Stromal cell of bone marrow (primary cell): ENCODE measurements around the gene RECQL5.
"Not testable (repeated sequence)": the region's sequence is repeated elsewhere in the genome, so short reads cannot be mapped to it uniquely, and the experiment has no call there.

Experiments used
- DNase-seq: peaks from one replicate; pipeline ENCODE4 v3.0.0-alpha.2; 2012; ENCODE audit warnings: low read depth

Gene RECQL5

DNA sequence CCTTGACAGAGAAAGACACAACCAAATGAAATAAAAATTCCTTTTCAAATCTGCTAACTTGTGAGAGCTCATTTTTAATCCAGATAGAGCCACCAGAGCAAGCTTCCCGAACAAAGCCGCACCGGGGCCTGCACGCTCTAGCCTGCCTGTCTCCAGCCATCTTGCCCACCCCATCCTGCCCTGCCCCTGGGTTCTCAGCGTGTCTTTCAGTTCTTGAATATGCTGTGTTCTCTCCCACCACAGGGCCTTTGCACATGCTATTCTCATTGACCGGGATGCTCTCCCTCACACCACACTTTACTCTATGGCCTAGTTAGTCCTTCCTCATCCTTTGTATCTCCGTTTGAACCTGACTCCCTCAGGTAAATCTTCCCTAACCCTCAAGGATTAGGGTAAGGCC is 19.0 kb downstream of the RECQL5 start:
- no peak for DNase-seq

DNA sequence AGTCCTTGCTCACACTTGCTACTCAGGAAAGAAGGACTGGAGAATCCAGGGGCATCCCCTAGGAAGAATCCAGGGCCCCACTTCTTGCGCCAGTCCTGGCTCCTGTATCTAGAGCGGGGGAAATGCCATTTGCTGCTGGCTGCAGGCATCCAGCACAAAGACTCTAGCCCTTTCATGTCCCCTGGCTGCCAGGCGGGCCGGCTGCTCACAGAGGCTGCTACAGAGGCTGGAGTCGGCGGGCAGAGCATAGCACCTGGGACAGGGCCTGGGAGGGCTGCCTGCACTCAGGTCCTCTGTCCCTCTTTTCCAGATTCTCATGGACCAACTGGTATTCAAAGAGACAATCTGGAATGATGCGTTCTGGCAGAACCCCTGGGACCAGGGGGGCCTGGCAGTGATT is 19.9 kb downstream of the RECQL5 start:
- DNase-seq, result no peak

DNA sequence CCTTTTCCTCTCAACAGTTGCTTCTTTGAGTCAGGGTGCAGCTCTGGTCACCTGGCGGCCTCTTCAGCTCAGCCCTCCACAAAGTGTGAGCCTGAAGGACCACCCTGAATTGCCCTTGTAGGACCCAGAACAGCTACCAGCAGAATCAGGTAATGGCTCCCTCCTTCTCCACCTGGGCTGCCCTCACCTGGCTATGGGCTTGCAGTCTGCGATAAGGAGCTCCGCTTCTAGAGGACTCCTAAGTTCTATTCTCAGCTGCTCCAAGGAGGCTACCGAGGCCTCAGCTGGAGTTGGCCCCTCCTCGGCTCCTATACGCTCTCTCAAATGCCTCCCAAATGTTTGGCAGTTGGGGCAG is 20.3 kb downstream of the RECQL5 start:
- DNase-seq, result no peak

DNA sequence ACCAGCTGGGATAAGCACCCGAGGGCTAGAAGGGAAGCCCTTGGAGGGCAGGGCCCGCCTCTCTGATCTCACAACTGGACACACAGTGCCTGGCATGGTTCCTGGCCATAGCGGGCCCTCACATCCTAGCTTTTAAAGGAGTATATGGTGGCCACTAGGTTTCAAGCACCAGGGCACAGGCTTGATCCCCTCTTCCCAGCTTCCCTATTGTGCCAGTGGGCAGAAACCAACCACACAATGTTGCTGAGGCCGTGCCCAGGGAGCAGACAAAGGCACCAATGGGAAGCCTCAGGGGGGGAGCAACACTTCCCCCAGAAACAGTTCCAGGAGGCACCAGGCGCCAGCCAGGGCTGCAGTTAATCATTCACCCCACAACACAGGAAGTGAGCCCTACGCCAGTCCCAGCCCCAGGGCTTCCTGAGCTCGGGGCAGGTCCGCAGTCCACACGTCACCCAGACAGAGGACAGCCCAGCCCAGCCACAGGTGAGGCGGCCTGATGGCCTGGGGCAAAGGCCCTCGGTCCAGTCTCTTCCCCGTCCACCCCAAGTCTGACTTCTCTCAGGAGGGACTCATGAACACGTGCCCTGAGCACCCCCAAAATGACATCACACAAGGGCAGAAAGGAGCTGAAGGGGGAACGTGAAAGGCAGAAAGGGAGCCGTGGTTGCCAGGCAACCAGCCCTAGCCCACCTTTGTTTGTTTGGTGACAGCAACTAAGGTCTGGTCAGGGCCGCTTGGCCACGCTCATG is 20.9 kb downstream of the RECQL5 start:
- DNase-seq, result no peak

DNA sequence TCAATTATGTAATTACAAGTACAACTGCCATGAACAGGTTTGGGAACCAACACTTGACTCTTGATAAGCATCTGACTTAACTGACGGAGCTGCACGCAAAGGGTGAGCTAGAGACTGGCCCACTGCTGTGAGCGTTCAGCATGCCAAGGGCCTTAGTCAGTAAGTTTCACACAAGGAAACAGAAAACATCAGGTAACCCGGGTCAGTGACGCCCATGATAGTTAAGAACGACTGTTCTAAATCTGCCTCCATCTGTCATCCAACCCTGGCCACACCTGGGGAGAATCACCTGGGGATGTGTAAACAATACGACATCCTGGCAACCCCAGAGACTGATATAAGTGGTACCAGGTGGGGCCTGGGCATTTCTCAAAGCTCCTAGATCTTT is 21.5 kb downstream of the RECQL5 start:
- DNase-seq, result no peak

DNA sequence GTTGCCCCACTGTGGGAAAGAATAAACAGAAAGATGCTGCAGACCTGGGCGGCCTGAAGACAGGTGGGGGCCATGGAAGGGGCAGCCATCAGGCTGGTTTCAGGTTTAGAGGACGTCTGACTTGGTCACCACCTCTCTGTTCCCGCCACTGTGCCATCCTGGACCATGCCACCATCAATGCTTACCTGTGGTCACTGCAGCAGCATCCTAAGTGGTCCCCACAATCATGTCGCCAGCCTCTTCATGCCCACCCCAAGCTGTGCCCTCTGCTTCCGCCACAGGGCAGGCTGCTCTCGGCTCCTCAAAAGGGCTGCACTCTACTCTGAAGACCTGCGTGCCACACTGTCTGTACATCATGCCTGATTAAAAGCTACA is 23.3 kb downstream of the RECQL5 start:
- DNase-seq, result no peak

DNA sequence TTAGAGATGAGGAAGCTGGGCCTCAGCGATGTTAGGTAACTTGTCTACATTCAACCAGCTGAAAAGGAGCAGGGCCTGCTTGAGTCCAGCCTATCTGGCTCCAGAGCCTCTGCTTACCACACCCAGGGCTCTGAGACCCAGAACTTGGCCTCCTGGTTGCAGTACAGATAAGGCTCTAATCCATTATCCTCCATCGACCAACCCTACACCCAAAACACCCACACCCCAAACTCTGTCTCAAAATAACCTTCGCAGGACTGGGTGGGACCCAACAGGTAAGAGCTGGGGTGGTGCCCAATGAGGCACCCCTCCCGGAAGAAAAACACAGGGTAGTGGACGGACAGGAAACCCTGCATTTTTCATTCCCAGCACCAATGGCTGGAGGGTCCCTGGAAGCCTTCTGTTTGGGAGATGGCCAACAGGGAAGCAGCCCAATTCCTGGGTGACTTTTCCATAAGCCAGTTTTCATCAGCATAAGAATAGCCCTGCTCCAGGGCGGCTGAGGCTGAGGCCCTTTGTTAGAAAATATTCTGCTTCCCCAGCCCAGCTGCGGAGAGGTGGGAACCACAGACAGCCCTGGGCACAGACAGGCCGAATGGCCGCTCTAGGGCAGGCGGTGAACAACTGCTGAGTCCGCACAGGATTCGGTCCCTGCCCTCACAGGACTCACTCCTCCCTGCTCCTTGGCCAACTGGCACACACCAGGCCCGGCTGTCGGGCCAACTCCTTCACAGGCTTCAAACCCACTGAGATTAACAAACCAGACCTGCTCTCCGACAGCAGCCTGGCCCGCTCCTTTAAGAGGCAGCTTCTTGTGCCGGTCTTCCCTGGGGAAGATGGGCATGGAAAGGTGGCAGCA is 23.9 kb downstream of the RECQL5 start:
- no peak for DNase-seq

DNA sequence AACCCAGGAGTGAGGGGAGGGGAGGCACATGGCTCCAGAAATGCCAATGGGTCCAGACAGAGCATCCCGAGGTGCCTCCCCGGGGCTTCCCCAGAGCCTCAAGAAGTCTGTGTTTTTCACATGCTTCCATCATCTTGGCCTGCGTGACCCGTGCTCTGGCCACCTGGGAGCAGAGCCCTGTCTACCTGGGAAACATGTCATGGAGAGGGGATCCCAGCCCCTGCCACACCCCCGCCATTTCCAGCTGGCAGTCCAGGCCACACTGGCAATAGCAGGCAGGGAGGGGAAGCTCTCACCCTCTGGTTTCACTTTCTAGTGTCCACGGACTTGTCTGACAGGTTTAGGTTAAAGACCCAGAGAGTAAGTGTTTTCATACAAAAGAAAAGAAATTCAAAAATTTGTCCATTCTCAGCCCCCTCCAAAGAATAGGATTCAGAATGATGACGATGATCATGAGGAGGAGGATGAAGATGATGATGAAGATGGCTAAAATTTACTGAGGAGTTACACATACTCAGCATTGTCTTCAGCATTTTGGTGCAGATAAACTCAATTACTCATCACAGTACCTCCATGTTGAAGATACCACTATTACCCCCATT is 24.7 kb downstream of the RECQL5 start:
- no peak for DNase-seq

DNA sequence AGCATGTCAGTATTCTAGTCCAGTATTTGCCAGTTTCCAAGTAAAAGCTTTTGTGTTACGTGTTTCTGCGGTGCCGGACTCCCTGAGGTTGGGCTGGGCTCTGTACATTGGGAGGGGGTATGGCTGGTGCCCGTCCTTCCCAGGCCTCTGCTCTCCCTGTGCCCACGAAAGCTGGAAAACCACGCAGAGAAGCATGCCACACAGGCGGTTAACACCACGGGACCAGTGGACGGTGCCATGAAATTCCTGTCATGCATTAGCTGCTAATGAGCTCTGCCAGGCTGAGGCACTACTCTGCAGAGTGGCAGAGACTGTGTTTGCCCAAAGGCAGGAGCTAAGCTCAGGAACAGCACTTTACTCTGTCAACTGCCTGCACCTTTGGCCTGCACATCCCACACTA is 25.6 kb downstream of the RECQL5 start:
- DNase-seq, result no peak

DNA sequence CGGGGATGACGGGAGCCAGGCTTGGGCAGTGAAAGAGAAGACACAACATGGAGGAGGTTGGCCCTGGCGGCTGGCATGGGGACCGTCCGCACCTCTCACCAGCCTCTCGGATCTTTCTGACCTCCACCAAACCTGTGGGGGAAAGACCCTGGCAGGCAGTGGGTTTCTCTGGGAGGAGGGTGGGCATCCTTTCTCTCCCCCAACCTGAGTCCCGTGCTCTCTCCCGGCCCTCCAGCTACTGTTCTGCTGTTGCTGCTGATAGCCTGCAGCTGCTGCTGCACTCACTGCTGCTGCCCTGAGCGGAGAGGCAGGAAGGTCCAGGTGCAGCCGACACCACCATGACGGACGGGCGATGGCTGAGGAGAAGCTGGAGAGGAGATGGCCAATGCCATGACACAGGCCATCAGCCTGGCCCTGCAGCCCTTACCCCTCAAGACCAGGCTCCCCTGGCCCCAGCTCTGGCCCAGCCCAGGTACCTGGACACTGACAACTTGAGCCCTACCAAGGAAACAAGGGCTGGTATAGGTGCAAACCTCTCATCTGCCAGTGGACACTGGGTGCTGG is 26.3 kb downstream of the RECQL5 start:
- no peak for DNase-seq

DNA sequence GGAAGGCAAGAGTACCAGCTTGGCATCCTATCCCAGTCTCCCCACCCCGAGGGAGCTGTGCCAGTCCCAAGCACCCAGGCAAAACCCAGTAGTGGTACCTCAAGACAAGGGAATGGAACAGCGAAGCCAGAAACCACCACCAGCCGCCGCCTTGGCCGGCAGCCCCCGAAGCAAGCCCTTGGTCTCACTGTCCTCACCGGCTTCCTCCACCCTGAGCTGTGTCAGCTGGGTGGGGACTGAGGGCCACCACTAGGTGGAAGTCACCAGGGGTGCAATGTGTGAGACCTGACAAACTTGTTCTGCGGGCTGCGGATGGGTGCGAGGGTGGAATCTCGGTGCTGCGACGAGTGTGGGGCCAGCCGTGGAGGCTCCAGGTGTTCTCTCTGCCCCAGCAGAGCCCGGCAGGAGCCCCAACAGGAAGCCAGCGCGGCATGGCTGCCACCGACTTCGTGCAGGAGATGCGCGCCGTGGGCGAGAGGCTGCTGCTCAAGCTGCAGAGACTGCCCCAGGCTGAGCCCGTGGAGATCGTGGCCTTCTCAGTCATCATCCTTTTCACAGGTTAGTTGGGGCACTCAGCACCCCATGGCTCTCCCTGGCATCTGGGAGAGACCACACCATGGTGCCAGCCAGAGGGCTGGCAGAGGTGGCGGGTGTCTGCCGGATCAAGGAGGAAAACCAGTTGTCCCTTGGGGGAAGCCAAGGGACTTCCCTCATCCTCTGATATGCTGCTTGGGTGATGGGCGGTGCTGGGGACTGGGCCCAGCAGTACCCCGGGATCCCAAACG is 27.0 kb downstream of the RECQL5 start:
- no peak for DNase-seq

DNA sequence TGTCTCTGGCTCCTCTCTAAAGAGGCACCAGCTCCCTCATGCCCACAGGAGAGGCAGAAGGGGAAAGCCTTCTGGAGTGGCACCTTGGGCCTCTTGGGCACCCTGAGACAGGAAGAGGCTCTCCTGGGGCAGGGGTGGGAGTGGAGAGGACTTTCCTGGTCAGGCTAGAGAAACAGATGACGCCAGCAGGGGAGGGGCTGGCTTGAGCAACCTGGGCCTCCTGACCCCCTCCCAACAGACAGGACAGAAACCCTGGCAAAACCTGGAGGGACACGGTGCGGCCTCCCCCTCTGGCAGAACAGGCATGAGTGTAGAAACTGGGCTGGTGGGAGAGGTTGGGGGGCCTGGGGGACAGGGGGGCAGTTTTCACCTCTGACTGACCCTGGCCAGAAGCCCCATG is 27.6 kb downstream of the RECQL5 start:
- no peak for DNase-seq

DNA sequence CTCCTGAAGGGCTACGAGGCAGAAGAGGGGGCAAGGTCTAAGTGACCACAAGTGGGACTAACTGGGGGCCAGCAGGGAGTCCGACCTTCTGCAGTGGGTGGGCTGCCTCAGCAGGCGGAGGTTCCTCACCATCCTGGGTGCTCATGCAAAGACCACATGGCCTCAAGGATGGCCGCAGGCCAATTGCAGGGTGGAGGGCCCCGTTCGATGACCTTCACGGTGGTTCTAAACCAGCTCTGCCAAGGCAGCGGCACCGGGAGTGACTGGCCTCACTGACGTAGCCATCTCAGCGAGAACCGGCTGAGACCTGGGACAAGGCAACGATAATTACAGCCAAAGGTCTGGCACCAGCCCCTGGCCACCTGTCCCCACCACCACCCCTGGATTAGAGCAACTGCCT is 28.1 kb downstream of the RECQL5 start:
- DNase-seq, result no peak

DNA sequence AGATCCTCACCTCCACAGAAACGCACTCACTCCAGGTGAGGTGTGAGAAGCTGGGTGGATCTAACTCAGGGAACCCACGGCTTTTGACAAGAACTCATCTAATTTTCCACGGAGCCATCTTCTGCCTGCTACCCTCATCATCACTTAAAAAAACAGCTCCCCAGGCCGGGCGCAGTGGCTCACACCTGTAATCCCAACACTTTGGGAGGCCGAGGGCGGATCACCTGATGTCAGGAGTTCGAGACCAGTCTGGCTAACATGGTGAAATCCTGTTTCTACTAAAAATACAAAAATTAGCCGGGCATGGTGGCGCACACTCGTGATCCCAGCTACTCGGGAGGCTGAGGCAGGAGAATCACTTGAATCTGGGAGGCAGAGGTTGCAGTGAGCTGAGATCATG is 28.9 kb downstream of the RECQL5 start:
- not testable (repeated sequence) for DNase-seq

DNA sequence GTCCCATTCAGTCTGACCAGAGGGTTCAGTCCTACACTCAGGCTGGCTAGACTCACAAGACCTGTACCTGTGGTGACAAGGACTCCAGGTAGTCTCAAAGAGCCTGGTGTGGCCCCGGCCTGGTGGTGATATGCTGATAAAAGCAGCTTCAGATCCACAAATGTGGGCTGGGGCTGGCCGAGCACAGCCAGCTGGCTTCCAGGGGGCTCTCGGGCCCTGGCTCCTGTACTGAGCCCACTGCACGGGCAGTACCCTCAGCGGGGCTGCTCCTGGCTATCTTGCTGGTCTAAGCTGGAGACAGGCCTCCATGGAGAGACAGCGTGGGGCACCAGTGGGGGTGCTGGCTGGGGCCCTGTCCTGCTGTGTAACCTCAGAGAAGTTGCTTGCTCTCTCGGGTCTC is 29.4 kb downstream of the RECQL5 start:
- no peak for DNase-seq

DNA sequence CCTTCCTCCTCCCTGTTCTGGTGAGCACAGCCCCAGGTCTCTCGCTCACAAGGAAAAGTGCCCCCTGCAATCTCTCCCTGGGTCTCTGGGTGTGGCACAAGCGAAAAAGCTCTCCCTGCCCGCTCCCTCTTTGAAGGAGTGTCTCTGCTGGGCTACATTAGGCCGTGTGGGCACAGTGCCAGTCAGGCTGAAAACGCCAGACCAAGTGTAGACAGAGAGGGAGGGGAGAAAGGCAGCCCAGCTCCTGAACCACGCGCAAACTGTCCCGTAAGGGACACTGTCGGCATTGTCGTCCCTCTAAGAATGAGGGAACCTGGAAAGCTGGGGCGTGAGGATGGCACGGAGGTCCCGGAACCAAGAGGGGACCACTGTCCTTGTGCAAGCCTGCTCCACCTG is 29.8 kb downstream of the RECQL5 start:
- DNase-seq, result no peak

DNA sequence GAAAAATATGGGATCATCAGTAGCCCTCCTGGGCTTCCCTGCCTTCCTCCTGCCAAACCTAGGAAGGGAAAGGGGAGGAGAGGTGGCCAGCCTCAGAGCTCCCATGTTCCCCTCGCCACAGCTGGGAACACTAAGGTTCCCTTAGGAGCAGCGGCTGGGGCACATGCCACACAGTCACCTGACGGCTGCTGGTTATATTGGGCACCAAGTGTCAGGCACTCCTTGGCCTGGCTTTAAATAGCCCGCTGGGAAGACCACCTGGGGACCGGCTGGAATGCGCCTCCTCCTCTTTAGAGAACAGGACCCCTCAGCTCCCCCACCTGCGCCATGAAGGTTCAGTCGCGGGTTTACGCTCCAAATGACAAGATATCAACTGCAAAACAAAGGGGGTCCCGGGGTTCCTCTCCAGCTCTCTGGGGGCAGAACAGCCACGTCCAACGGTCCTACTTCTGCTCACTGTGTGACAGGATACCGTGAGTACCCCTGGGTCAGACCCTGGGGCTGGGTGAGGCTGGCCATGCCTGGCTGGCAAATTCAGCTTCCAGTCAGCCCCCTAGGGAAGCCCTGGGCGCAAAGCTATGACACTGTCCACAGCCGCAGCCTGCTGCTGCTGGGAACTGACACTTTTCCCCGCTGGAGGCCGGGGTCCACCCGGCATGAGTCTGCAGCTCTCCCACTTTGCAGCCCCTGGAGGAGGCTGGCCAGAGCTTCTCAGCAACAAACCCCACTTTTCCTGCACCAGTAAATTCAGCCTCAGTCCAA is 30.4 kb downstream of the RECQL5 start:
- DNase-seq, result no peak

DNA sequence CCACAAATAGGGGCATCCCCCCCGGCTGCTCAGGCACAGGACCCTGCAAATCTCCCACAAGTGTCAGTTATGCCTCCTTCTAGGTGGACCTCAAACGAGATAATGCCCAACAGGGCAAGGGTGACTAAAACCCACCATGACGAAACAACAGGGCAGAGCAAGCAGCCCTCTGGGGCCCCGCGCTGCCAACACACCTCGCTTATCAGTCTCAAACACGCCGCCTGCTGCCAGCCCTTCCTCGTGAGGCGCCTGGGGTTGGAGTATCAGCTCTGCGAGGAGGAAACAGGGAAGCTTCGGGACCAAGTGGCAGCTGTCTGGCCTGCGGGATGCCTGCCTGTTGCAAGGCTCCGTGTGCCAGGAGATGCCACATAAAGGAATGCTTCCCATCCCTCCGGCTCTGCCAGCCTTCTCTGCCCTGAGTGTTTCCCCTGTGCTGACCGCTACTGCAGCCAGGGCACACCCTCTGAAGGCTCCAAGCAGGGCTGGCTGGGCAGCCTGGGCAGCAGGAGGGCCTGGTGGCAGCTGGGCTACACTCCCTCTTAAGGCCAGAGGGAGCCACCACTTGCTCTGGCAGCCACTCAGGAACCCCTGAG is 31.2 kb downstream of the RECQL5 start:
- DNase-seq, result no peak

DNA sequence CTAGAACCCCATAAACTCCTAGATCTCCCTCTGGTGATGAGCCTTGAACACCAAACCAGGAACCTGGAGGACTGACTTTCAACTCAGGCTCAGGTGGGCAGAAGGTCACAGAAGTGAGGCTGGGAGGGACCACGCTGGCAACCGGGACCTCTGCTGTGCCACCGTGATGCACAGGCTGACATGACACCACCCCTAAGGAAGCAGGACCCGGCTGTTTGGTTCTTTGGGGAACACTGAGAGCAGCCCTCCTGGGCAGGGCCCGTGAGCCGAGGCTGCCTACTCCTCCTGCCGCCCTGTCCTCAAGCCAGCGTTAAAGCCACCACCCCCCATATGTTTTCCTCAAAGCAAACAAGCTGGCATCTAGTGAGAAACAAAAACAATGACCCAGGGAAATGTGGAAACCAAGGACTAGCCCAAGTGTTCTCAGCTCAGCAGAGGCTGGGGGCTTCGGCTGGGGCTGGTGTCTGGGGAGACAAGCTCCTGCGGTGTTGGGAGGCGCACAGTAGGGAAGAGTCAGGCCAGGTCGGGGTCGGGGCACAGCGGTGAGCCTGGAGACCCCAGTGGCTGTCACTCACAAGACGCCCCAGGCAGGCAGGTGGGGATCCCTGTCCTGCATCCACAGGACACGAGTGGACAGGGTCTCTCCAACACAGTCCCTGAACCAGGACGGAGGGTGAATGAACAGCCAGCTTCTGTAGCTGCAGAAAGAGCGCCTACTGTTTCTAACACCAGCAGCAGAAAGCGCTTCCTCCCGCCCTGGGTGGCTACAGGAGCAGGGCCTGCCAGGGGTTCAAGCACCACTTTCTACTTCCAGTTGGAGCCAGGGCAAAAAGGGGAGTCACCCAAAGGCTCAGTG is 32.0 kb downstream of the RECQL5 start:
- DNase-seq, result no peak

DNA sequence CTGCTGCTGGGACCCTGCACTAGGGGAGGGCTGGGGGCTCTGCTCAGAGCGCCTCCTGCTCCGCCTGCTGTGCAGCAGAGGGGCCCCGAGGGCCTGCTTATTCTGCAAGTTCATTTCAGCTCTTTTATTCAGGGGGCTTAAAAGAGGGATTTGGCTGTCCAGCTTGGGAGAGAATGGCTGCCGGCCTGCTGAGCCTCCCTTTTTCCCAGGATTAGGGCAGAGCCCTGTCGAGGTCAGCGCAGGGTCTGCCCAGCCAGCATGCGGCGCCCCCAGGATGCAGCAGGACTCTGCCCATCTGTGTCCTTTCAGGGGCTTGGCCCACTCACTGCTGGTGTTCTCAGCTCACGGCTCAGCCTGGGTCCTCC is 32.6 kb downstream of the RECQL5 start:
- no peak for DNase-seq
